Stomach smooth muscle (tissue), 2 donors: ENCODE results near the gene MAPK7.

Experiments
- H3K27ac ChIP-seq: one replicate; pipeline ENCODE4 v1.7.0; 2013; ENCODE audit warnings: mild to moderate bottlenecking, low read length, inconsistent platforms
- H3K27me3 ChIP-seq, 2 donors: one replicate each; pipeline ENCODE4 v1.7.0; 2013; ENCODE audit warnings: low read length in 2 of 2; ENCODE audit not compliant: insufficient read depth in 2 of 2, control insufficient read depth in 1 of 2
- H3K36me3 ChIP-seq, 2 donors: one replicate each; pipeline ENCODE4 v1.7.0; 2013; ENCODE audit warnings: low read length in 2 of 2; ENCODE audit not compliant: control insufficient read depth in 2 of 2, insufficient read depth in 2 of 2
- H3K4me1 ChIP-seq: one replicate; pipeline ENCODE4 v1.7.0; 2013; ENCODE audit warnings: low read length; ENCODE audit not compliant: control insufficient read depth, insufficient read depth
- H3K4me3 ChIP-seq, 2 donors: one replicate each; pipeline ENCODE4 v1.7.0; 2013; ENCODE audit warnings: low read length in 2 of 2
- H3K9ac ChIP-seq, 2 donors: one replicate each; pipeline ENCODE4 v1.7.0; 2013; ENCODE audit warnings: low read length in 2 of 2, mild to moderate bottlenecking in 1 of 2
- H3K9me3 ChIP-seq, 2 donors: one replicate each; pipeline ENCODE4 v1.7.0; 2013; ENCODE audit warnings: low read length in 2 of 2; ENCODE audit not compliant: control insufficient read depth in 2 of 2
- donor health status: healthy.
- donor health status: Pancreatic carcinoma.

The MAPK7 gene

DNA sequence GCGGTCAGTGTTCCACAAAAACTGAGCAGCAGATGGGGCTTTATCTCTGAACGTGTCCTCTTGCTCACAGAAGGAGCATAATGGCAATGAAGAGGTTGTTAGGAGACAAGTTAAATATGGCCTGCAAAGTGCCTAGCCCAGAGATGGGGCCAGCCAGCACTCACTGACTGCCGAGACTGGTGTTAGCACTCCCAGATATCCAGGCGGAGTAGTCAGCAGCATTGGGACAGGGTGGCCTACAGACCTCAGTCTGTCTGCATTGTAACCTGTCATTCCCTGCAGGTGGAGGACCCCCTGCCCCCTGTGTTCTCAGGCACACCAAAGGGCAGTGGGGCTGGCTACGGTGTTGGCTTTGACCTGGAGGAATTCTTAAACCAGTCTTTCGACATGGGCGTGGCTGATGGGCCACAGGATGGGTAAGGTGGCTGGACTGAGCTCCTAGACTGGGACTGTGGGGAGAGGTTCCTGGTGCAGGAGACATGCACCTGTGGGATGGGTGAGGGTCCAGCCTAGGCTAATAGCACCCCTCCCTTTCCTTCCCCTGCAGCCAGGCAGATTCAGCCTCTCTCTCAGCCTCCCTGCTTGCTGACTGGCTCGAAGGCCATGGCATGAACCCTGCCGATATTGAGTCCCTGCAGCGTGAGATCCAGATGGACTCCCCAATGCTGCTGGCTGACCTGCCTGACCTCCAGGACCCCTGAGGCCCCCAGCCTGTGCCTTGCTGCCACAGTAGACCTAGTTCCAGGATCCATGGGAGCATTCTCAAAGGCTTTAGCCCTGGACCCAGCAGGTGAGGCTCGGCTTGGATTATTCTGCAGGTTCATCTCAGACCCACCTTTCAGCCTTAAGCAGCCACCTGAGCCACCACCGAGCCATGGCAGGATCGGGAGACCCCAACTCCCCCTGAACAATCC, 4.5 kb downstream of the MAPK7 start:
- Histone ChIP-seq H3K27me3 (no peaks in the 10 kb centered on the region), H3K9me3 (no peaks in the 10 kb centered on the region), H3K36me3 (peaks cover 31 to 44% of the 10 kb centered on the region in 2 donors), H3K4me3 (peak overlapping the region in 1 of 2 donors; percentile 22), H3K9ac (no peak overlapping the region), H3K4me1 (peaks cover 66% of the 10 kb centered on the region), H3K27ac (no peak overlapping the region)

DNA sequence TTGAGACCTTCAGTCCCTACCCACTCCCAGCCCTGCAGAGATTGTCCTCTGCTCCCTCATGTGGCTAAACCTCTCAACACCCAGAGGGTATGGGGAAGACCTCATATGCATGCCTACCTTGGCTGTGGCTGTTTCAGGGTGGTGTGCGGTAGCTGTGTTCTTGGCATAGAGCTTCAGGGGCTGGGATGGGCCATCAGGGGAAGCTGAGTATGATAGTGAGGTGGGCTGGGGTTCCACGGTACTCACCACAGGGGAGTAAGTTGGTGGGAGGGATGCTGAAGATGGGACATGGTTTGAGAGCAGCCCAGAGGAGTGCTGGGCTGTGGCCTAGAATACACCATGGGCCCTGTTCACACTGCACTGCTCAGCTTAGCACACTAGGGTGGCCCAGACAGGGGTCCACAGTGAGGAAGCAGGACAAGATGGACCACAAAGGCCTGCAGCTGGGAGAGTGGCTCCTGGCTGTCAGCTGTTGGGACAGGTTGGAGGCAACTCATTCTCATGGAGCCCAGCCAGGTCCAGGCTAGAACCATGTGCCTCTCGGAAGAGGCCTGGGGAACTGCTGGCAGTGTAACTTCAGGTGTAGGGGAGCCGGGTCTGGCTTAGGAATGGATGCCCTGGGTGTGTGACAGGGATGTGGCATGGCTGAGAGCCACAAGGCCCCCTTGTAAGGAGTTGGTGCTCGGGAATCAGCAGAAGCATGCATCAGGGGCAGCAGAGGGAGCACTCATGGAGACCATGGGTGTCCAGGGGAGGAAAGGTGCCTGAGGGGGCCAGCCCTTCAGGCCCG, 5.6 kb downstream of the MAPK7 start:
- Histone ChIP-seq H3K4me1 (peaks cover 74% of the 10 kb centered on the region), H3K4me3 (peak overlapping the region in 1 of 2 donors; percentile 75), H3K9me3 (no peaks in the 10 kb centered on the region), H3K27me3 (no peaks in the 10 kb centered on the region), H3K36me3 (peaks cover 31 to 44% of the 10 kb centered on the region in 2 donors), H3K9ac (peak overlapping the region in 1 of 2 donors; percentile 17), H3K27ac (peak overlapping the region; percentile 94)

- Histone ChIP-seq H3K36me3 (peaks cover 27 to 39% of the 10 kb centered on the region in 2 donors), H3K27me3 (no peaks in the 10 kb centered on the region), H3K4me1 (peaks cover 70% of the 10 kb centered on the region), H3K9ac (peak overlapping the region; percentile 57 to 66), H3K9me3 (no peaks in the 10 kb centered on the region), H3K4me3 (peak overlapping the region; percentile 54 to 75), H3K27ac (peak overlapping the region; percentile 94)
Measured at GRCh38 chr17:19384723-19385391, 6.6 kb downstream of the MAPK7 start.

- Histone ChIP-seq H3K4me3 (peak overlapping the region; percentile 54 to 75), H3K36me3 (peaks cover 23 to 32% of the 10 kb centered on the region in 2 donors), H3K27ac (peak overlapping the region; percentile 94), H3K9me3 (no peaks in the 10 kb centered on the region), H3K27me3 (no peaks in the 10 kb centered on the region), H3K9ac (peak overlapping the region; percentile 57 to 66), H3K4me1 (peaks cover 72% of the 10 kb centered on the region)
Measured at GRCh38 chr17:19385521-19385983, 7.3 kb downstream of the MAPK7 start.

GRCh38 chr17:19386051-19386929, 8.0 kb downstream of the MAPK7 start:
- H3K4me3 ChIP-seq: peak overlapping the region; percentile 55 to 75
- H3K9me3 ChIP-seq: no peaks in the 10 kb centered on the region
- H3K9ac ChIP-seq: peak overlapping the region; percentile 73 to 76
- H3K27me3 ChIP-seq: no peaks in the 10 kb centered on the region
- peaks cover 74% of the 10 kb centered on the region for H3K4me1 ChIP-seq
- peaks cover 16 to 25% of the 10 kb centered on the region in 2 donors for H3K36me3 ChIP-seq
- H3K27ac ChIP-seq: peak overlapping the region; percentile 94

- Histone ChIP-seq H3K27me3 (no peaks in the 10 kb centered on the region), H3K9ac (peak within 1 kb of the TSS; percentile 73 to 76), H3K36me3 (peaks cover 15 to 21% of the 10 kb centered on the region in 2 donors), H3K27ac (peak within 1 kb of the TSS; percentile 94), H3K4me1 (peaks cover 80% of the 10 kb centered on the region), H3K4me3 (peak within 1 kb of the TSS; percentile 55 to 75), H3K9me3 (no peaks in the 10 kb centered on the region)
Measured at GRCh38 chr17:19386974-19387920, 8.9 kb downstream of the MAPK7 start, which contains the start of gene MFAP4. Gene MFAP4, minus strand, starts transcription at chr17:19387190. Its CDS starts 35 bp downstream, at chr17:19387155.

DNA sequence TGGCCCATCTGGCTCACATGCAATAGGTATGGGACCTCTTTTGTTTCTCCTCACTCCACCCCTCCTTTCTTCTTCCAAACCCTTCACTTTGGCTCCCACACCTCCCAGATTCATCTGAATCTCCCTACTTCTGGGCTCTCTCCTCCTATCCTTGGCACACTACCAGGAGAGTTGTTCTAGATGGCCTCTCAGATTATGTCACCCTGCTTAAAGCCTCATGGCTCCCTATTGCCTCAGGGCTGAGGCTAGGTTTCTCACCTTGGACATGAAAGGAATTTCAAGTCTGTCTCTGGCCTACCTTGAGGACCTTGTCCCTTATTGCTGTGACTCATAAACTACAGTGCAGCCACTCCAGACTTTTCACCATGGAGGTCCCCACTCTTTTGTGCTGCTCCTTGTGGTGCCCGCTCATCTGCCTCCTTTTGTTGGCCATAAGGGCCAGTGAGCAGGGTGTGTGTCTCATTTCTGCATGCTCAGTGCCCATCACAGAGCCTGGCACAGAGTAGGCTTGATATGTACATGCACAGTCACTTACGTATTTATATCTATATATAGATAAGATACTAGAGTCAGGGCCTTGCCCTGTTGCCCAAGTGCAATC, 9.7 kb downstream of the MAPK7 start:
- H3K9me3 ChIP-seq: no peaks in the 10 kb centered on the region
- H3K36me3 ChIP-seq: peaks cover 10 to 13% of the 10 kb centered on the region in 2 donors
- peak overlapping the region in 1 of 2 donors; percentile 35 for H3K4me3 ChIP-seq
- no peaks in the 10 kb centered on the region for H3K27me3 ChIP-seq
- peak overlapping the region; percentile 55 to 76 for H3K9ac ChIP-seq
- peak overlapping the region; percentile 94 for H3K27ac ChIP-seq
- H3K4me1 ChIP-seq: peaks cover 79% of the 10 kb centered on the region

DNA sequence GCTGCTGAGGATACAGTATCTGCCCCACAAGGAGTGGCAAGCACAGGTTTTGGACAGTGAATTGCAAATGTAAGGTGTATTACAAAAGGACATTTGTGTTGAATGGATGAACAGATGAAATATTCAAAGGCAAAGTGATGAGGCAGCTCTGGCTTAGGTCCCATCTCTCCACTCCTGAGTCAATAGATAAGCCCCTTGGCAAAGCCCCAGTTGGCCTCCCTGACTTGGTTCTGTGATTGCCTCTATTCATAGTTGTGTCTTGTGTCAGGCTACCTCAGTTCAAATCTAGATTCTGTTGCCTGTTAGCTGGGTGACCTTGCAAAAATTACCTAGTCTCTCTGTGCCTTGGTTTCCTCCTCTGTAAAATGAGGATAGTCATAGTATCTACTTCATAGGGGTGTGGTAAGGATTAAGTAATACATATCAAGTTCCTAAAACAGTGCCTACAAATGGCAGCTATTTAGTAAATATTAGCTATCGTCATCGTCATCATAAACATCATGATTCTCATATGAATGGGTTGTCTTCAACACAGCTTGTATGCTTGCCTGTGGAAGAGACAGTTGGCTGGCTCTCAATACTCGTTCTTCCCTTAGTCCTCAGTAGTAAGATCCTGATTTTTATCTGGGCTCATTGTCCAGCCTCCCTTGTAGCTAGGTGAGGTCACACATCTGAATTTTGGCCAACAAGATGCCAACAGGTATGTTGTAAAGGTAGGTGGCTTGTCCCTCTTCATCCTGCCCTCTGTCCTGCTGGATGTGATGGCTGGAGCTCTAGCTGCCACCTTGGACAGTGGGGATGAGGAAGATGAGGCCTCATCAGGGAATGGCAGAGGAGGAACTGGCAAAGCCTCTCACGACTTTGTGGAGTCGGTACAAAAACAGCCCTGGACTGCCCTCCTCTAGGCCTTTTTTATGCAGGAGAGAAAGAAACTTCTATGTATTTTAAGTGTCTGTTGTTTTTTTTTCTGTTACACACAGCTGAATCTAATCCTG, 10.8 kb downstream of the MAPK7 start:
- H3K27ac ChIP-seq: peak overlapping the region; percentile 94
- H3K9ac ChIP-seq: no peak overlapping the region
- H3K4me1 ChIP-seq: peaks cover 70% of the 10 kb centered on the region

More for the DNA sequence above, 10.8 kb downstream of the MAPK7 start:
- Histone ChIP-seq H3K36me3 (peaks cover 3% of the 10 kb centered on the region in 2 donors), H3K4me3 (peak overlapping the region in 1 of 2 donors; percentile 22), H3K27me3 (no peaks in the 10 kb centered on the region), H3K9me3 (no peaks in the 10 kb centered on the region)
